ENCODE data around the gene MALL. TPM values are rescaled to one million over a fixed set of nuclear protein-coding genes. Genes with fewer than 3 reads are reported as not detected.
A peak's percentile ranks its signal among the peaks of the same experiment; 100 is the strongest.

MALL gene
- total RNA-seq, 1 experiment from 2014 or later: 26.1 TPM

- Mint-ChIP-seq H3K4me1 (ENCODE audit: low read depth, unreplicated experiment) (no peaks in the 10 kb centered on the region), H3K9me3 (ENCODE audit: unreplicated experiment) (no peaks in the 10 kb centered on the region), H3K36me3 (ENCODE audit: insufficient read depth, unreplicated experiment) (no peaks in the 10 kb centered on the region), H3K27me3 (ENCODE audit: insufficient read depth, unreplicated experiment) (no peaks in the 10 kb centered on the region), H3K27ac (ENCODE audit: unreplicated experiment) (no peak overlapping the region), H3K4me3 (ENCODE audit: unreplicated experiment) (no peak overlapping the region)
- Histone ChIP-seq H3K9me3 (no peaks in the 10 kb centered on the region), H3K27me3 (replicated peaks; ENCODE audit: control insufficient read depth, insufficient read depth, low read length) (no peaks in the 10 kb centered on the region), H3K4me1 (peaks cover 6% of the 10 kb centered on the region), H3K36me3 (ENCODE audit: control insufficient read depth, insufficient read depth, low read length) (no peaks in the 10 kb centered on the region), H3K4me3 (ENCODE audit: low read depth, low read length) (no peak overlapping the region)
- no peak for TF ChIP-seq CTCF (IDR thresholded peaks at IDR 0.05; ENCODE audit: insufficient read depth in 1 of 2, low read depth in 1 of 2, low read length in 1 of 2, severe bottlenecking in 1 of 2, unreplicated experiment in 1 of 2)
- intact Hi-C loops (cut with micrococcal nuclease; ENCODE audit: unreplicated experiment): no loop called here
- BruUV-seq (replicated peaks): no TSS peak
- ChIA-PET POLR2A (no interaction called here), CTCF (no interaction called here)
- DNase-seq: no peak
Measured at GRCh38 chr2:110121052-110121334, 5.4 kb upstream of the MALL start.

GRCh38 chr2:110120171-110121051, 4.8 kb upstream of the MALL start:
- no peak for DNase-seq
- POLR2A ChIA-PET: no interaction called here
- intact Hi-C loops (cut with micrococcal nuclease; ENCODE audit: unreplicated experiment): no loop called here
- Histone ChIP-seq H3K4me3 (ENCODE audit: low read depth, low read length) (no peak overlapping the region), H3K9me3 (no peaks in the 10 kb centered on the region), H3K4me1 (peaks cover 7% of the 10 kb centered on the region), H3K27me3 (replicated peaks; ENCODE audit: control insufficient read depth, insufficient read depth, low read length) (no peaks in the 10 kb centered on the region), H3K36me3 (ENCODE audit: control insufficient read depth, insufficient read depth, low read length) (no peaks in the 10 kb centered on the region)
- H3K27ac Mint-ChIP-seq (ENCODE audit: unreplicated experiment): no peak overlapping the region
- no peak overlapping the region for H3K4me3 Mint-ChIP-seq (ENCODE audit: unreplicated experiment)
- CTCF ChIA-PET: no interaction called here
- H3K9me3 Mint-ChIP-seq (ENCODE audit: unreplicated experiment): no peaks in the 10 kb centered on the region
- no peaks in the 10 kb centered on the region for H3K36me3 Mint-ChIP-seq (ENCODE audit: insufficient read depth, unreplicated experiment)
- no peaks in the 10 kb centered on the region for H3K4me1 Mint-ChIP-seq (ENCODE audit: low read depth, unreplicated experiment)
- H3K27me3 Mint-ChIP-seq (ENCODE audit: insufficient read depth, unreplicated experiment): no peaks in the 10 kb centered on the region
- no peak for TF ChIP-seq CTCF (IDR thresholded peaks at IDR 0.05; ENCODE audit: insufficient read depth in 1 of 2, low read depth in 1 of 2, low read length in 1 of 2, severe bottlenecking in 1 of 2, unreplicated experiment in 1 of 2)
- no TSS peak for BruUV-seq (replicated peaks)

- TF ChIP-seq CTCF (IDR thresholded peaks at IDR 0.05; ENCODE audit: insufficient read depth in 1 of 2, low read depth in 1 of 2, low read length in 1 of 2, severe bottlenecking in 1 of 2, unreplicated experiment in 1 of 2): peak; percentile 55 to 68
- H3K4me3 Mint-ChIP-seq (ENCODE audit: unreplicated experiment): peak overlapping the region; percentile 76
- Histone ChIP-seq H3K9me3 (no peaks in the 10 kb centered on the region), H3K4me1 (peaks cover 13% of the 10 kb centered on the region), H3K27me3 (replicated peaks; ENCODE audit: control insufficient read depth, insufficient read depth, low read length) (no peaks in the 10 kb centered on the region), H3K36me3 (ENCODE audit: control insufficient read depth, insufficient read depth, low read length) (no peaks in the 10 kb centered on the region), H3K4me3 (ENCODE audit: low read depth, low read length) (peak overlapping the region; percentile 81)
- H3K27ac Mint-ChIP-seq (ENCODE audit: unreplicated experiment): no peak overlapping the region
- H3K4me1 Mint-ChIP-seq (ENCODE audit: low read depth, unreplicated experiment): no peaks in the 10 kb centered on the region
- no peaks in the 10 kb centered on the region for H3K27me3 Mint-ChIP-seq (ENCODE audit: insufficient read depth, unreplicated experiment)
- CTCF ChIA-PET: interaction anchor here (1.0 to 2.0 kb wide), 3 partner anchors 9 to 17 kb away, joined by 4 to 14 read pairs (median 6); no protein-coding TSS in a partner anchor
- POLR2A ChIA-PET: no interaction called here
- no peaks in the 10 kb centered on the region for H3K9me3 Mint-ChIP-seq (ENCODE audit: unreplicated experiment)
- BruUV-seq (replicated peaks): no TSS peak
- intact Hi-C loops (cut with micrococcal nuclease; ENCODE audit: unreplicated experiment): no loop called here
- peaks cover 6% of the 10 kb centered on the region for H3K36me3 Mint-ChIP-seq (ENCODE audit: insufficient read depth, unreplicated experiment)
- peak; percentile 57 to 62 for DNase-seq
Measured at GRCh38 chr2:110116033-110116710, 550 bp upstream of the MALL start.
